SU-DHL-6 (cell line): ENCODE measurements around the gene ODAD2.

Experiments
- H2AFZ ChIP-seq: fragments of 200-600 bp; sonication (generic); 2 replicates; pipeline ENCODE4 v1.6.1; 2014; ENCODE audit warnings: low read depth, mild to moderate bottlenecking, moderate library complexity, mixed read lengths, antibody characterized with exemption, low read length; ENCODE audit not compliant: severe bottlenecking
- H3F3A ChIP-seq: fragments of 200-600 bp; shearing (Covaris generic); 2 replicates; pipeline ENCODE4 v1.6.0; 2016; ENCODE audit warnings: antibody characterized with exemption, mild to moderate bottlenecking; ENCODE audit not compliant: insufficient read depth
- H3K27ac ChIP-seq: fragments of 200-600 bp; sonication (generic); 2 replicates; pipeline ENCODE4 v1.5.1; 2016; ENCODE audit warnings: low read depth, mild to moderate bottlenecking, low read length, moderate library complexity, mixed read lengths
- H3K27me3 ChIP-seq: fragments of 200-600 bp; sonication (generic), shearing (Covaris generic); 2 replicates; pipeline ENCODE4 v1.6.0; 2014; ENCODE audit warnings: mild to moderate bottlenecking, low read length
- H3K36me3 ChIP-seq: fragments of 200-600 bp; sonication (generic); 2 replicates; pipeline ENCODE4 v1.6.1; 2014; ENCODE audit warnings: mild to moderate bottlenecking, low read length, mixed read lengths
- H3K4me2 ChIP-seq: fragments of 300-600, 200-600 bp; shearing (Covaris generic), sonication (generic); 2 replicates; pipeline ENCODE4 v1.6.0; 2014; ENCODE audit warnings: low read length, low read depth, mild to moderate bottlenecking; ENCODE audit not compliant: poor library complexity, severe bottlenecking
- H3K4me3 ChIP-seq: fragments of 200-600 bp; sonication (generic); 2 replicates; pipeline ENCODE4 v1.5.1; 2014; ENCODE audit warnings: antibody characterized with exemption, low read length, mild to moderate bottlenecking, mixed read lengths; ENCODE audit not compliant: insufficient read depth, poor library complexity, severe bottlenecking
- H3K79me2 ChIP-seq: fragments of 200-600 bp; sonication (generic); 2 replicates; pipeline ENCODE4 v1.6.1; 2014; ENCODE audit warnings: mild to moderate bottlenecking, low read length, moderate library complexity; ENCODE audit not compliant: insufficient read depth
- H3K9ac ChIP-seq: fragments of 200-600 bp; sonication (generic); 2 replicates; pipeline ENCODE4 v1.7.0; 2014; ENCODE audit warnings: mild to moderate bottlenecking, low read length
- H3K9me2 ChIP-seq: fragments of 200-600 bp; sonication (generic); replicated peaks from 2 replicates; pipeline ENCODE4 v1.6.1; 2014; ENCODE audit warnings: low read length; ENCODE audit not compliant: insufficient read depth
- H3K9me3 ChIP-seq: fragments of 200-600 bp; sonication (generic); 2 replicates; pipeline ENCODE4 v1.6.1; 2014; ENCODE audit warnings: low read length, mixed read lengths; ENCODE audit not compliant: insufficient read depth
- H4K20me1 ChIP-seq: fragments of 200-600 bp; sonication (generic); 2 replicates; pipeline ENCODE4 v1.6.1; 2014; ENCODE audit warnings: low read depth, mild to moderate bottlenecking, antibody characterized with exemption, low read length, moderate library complexity, mixed read lengths
- CTCF ChIP-seq: fragments of 200-600 bp; sonication (generic); IDR thresholded peaks from one replicate; pipeline ENCODE4 v1.5.1; 2017; ENCODE audit warnings: antibody characterized with exemption, mild to moderate bottlenecking, low read length, moderate library complexity; ENCODE audit not compliant: insufficient read depth, poor library complexity, severe bottlenecking
- EZH2phosphoT487 ChIP-seq: fragments of 200-600 bp; sonication (generic), shearing (Covaris generic); conservative IDR thresholded peaks from 2 replicates; pipeline ENCODE4 v1.6.1; 2018; ENCODE audit warnings: mild to moderate bottlenecking, antibody characterized with exemption, low read length, moderate library complexity, mixed read lengths

The ODAD2 gene

GRCh38 chr10:27820637-27821036 is 178.2 kb downstream of the ODAD2 start:
- no peaks in the 10 kb centered on the region for H3K27me3 ChIP-seq
- no peaks in the 10 kb centered on the region for H3F3A ChIP-seq
- H3K79me2 ChIP-seq, result no peaks in the 10 kb centered on the region
- H2AFZ ChIP-seq, result no peak overlapping the region
- no peak overlapping the region for H3K9ac ChIP-seq
- H3K36me3 ChIP-seq, result no peaks in the 10 kb centered on the region
- no peak overlapping the region for H3K27ac ChIP-seq
- TF ChIP-seq CTCF (no peak), EZH2phosphoT487 (no peak)
- no peak overlapping the region for H3K4me2 ChIP-seq
- no peak overlapping the region for H3K4me3 ChIP-seq
- H3K9me2 ChIP-seq, result no peaks in the 10 kb centered on the region
- H4K20me1 ChIP-seq, result no peaks in the 10 kb centered on the region
- H3K9me3 ChIP-seq, result no peaks in the 10 kb centered on the region

- H3F3A ChIP-seq, result no peaks in the 10 kb centered on the region
- no peak overlapping the region for H3K27ac ChIP-seq
- H3K27me3 ChIP-seq, result no peaks in the 10 kb centered on the region
- H3K4me2 ChIP-seq, result no peak overlapping the region
- no peaks in the 10 kb centered on the region for H4K20me1 ChIP-seq
- TF ChIP-seq EZH2phosphoT487 (no peak), CTCF (no peak)
- no peaks in the 10 kb centered on the region for H3K79me2 ChIP-seq
- no peak overlapping the region for H3K4me3 ChIP-seq
- H2AFZ ChIP-seq, result no peak overlapping the region
- H3K36me3 ChIP-seq, result no peaks in the 10 kb centered on the region
- no peaks in the 10 kb centered on the region for H3K9me3 ChIP-seq
- H3K9me2 ChIP-seq, result no peaks in the 10 kb centered on the region
- H3K9ac ChIP-seq, result no peak overlapping the region
Measured at GRCh38 chr10:27819781-27820531, 178.9 kb downstream of the ODAD2 start.

GRCh38 chr10:27816320-27816719 is 182.6 kb downstream of the ODAD2 start:
- H3K36me3 ChIP-seq, result no peaks in the 10 kb centered on the region
- no peaks in the 10 kb centered on the region for H4K20me1 ChIP-seq
- no peaks in the 10 kb centered on the region for H3K9me3 ChIP-seq
- no peak overlapping the region for H3K27ac ChIP-seq
- H3K9ac ChIP-seq, result no peak overlapping the region
- H3K9me2 ChIP-seq, result no peaks in the 10 kb centered on the region
- no peak overlapping the region for H3K4me2 ChIP-seq
- H3K79me2 ChIP-seq, result no peaks in the 10 kb centered on the region
- no peaks in the 10 kb centered on the region for H3K27me3 ChIP-seq
- H3K4me3 ChIP-seq, result no peak overlapping the region
- H2AFZ ChIP-seq, result no peak overlapping the region
- TF ChIP-seq EZH2phosphoT487 (no peak), CTCF (no peak)
- H3F3A ChIP-seq, result no peaks in the 10 kb centered on the region
